Spleen (tissue), 13 donors: Measurements from ENCODE around the gene KMT2E. TPM values are rescaled to one million over a fixed set of nuclear protein-coding genes. Genes with fewer than 3 reads are reported as not detected.

Source experiments
- DNase-seq: peaks from one replicate; pipeline ENCODE4 v3.0.0-alpha.2; 2020
- H3K27ac ChIP-seq, 8 donors: fragments of 200-600 bp; sonication (generic) in 7 of 8; 1 replicate in 4 of 8; 2 replicates in 4 of 8; pipeline versions ENCODE4 v1.5.0 to v1.8.0; 2016 to 2021; ENCODE audit warnings: inconsistent platforms in 4 of 8, mild to moderate bottlenecking in 4 of 8, moderate library complexity in 1 of 8
- H3K27me3 ChIP-seq, 7 donors: fragments of 200-600 bp; sonication (generic) in 6 of 7; replicated peaks in 1 of 7; 1 replicate in 4 of 7; 2 replicates in 3 of 7; pipeline versions ENCODE4 v1.5.0 to v1.8.0; 2016 to 2021; ENCODE audit warnings: inconsistent platforms in 3 of 7, mild to moderate bottlenecking in 1 of 7
- H3K36me3 ChIP-seq, 6 donors: fragments of 200-600 bp; sonication (generic) in 5 of 6; 1 replicate in 4 of 6; 2 replicates in 2 of 6; pipeline versions ENCODE4 v1.5.0 to v1.8.0; 2016 to 2021; ENCODE audit warnings: inconsistent platforms in 2 of 6
- H3K4me1 ChIP-seq, 6 donors: fragments of 200-600 bp; sonication (generic) in 5 of 6; 1 replicate in 3 of 6; 2 replicates in 3 of 6; pipeline versions ENCODE4 v1.5.0 to v1.8.0; 2016 to 2021; ENCODE audit warnings: inconsistent platforms in 3 of 6
- H3K4me3 ChIP-seq, 8 donors: fragments of 200-600 bp; sonication (generic) in 7 of 8; 1 replicate in 4 of 8; 2 replicates in 4 of 8; pipeline versions ENCODE4 v1.5.0 to v1.8.0; 2016 to 2021; ENCODE audit warnings: inconsistent platforms in 4 of 8, mild to moderate bottlenecking in 4 of 8, moderate library complexity in 2 of 8
- H3K9me3 ChIP-seq, 8 donors: fragments of 200-600 bp; sonication (generic) in 7 of 8; 1 replicate in 4 of 8; 2 replicates in 4 of 8; pipeline versions ENCODE4 v1.5.0 to v1.8.0; 2016 to 2021; ENCODE audit warnings: inconsistent platforms in 4 of 8
- POLR2A ChIP-seq, 3 donors: fragments of 450-650 bp; IDR thresholded peaks; one replicate each; pipeline ENCODE4 v1.5.1; 2017; ENCODE audit warnings: antibody characterized with exemption in 3 of 3, mild to moderate bottlenecking in 1 of 3
- POLR2AphosphoS5 ChIP-seq, 3 donors: sonication (generic); formaldehyde crosslinking; IDR thresholded peaks; one replicate each; pipeline ENCODE4 v1.5.1; 2017; ENCODE audit warnings: antibody characterized with exemption in 3 of 3
- WGBS, 5 donors: extraction: QIAGEN DNeasy Blood & Tissue Kit in 3 of 5; methylation state at CpG; one replicate each; pipeline versions ENCODE4 v1.1.5 to v1.1.7; 2013 to 2018; 5-methylcytosine and 5-hydroxymethylcytosine counted together
- intact Hi-C: fragments of 100-400 bp; cut with DNase I; formaldehyde crosslinking; loops from one replicate; pipeline ENCODE4 v1.15.0; 2023; ENCODE audit warnings: low total_unique reads
- long read RNA-seq, 2 donors: transcript quantifications; one replicate each; lab custom pipeline, GENCODE V29; 2026
- polyA plus RNA-seq, 3 donors: library from polyadenylated mRNA; stranded (reverse); fragments of 200-250 nt; gene quantifications; one replicate each; pipeline ENCODE4 v1.2.1, GENCODE V29; 2013
- total RNA-seq, 7 donors: library from RNA; depleted of rRNA in 3 of 7; stranded (reverse); fragments of >200 nt in 3 of 7; fragmentation: NEBNext Ultra II Directional in 4 of 7; extraction: Animal tissue kit (Norgen Biotek cat#: 25700) in 4 of 7; gene quantifications; one replicate each; pipeline versions ENCODE4 v1.1.0 to v1.2.1, GENCODE V29; 2016 to 2021
- TF ChIP-seq, protein P1 (sequence below), 11 experiments: fragments of 200-600 bp in 7 of 11; fragments of 450-650 bp in 4 of 11; sonication (generic) in 4 of 11; IDR thresholded peaks in 8 of 11; conservative IDR thresholded peaks in 3 of 11; 1 replicate in 7 of 11; 2 replicates in 4 of 11; pipeline versions ENCODE4 v1.4.0 to v1.8.0; 2016 to 2021; ENCODE audit warnings: antibody characterized with exemption in 11 of 11, inconsistent platforms in 4 of 11, mild to moderate bottlenecking in 1 of 11
- donor health status: healthy with polysubstance abuse.
- donor health status: DM: no; HTN: no; CAD: no; lungs with moderate emphysema.
- donor health status: DM: no; HTN: no; CAD: no.
- donor health status: Bipolar disorder and iron deficiency.
- donor health status: healthy.
- donor health status: DM: no; HTN: no; CAD: no.
- donor health status: DM: yes; HTN: yes; CAD: no.

KMT2E gene
- total RNA-seq (100 to 1,000 TPM; 132 to 215 (median 140) TPM), polyA plus RNA-seq (10 to 100 TPM; 11.5 to 20.4 (median 14.5) TPM)
- long read RNA-seq, donor 1, partial matches to known transcripts: 37 of 39 reads
- long read RNA-seq, donor 1, other reads (novel, unspliced or antisense): 0 of 39 reads
- long read RNA-seq, donor 2, partial matches to known transcripts: 0 of 2 reads
- long read RNA-seq, donor 2, other reads (novel, unspliced or antisense): 0 of 2 reads

DNA sequence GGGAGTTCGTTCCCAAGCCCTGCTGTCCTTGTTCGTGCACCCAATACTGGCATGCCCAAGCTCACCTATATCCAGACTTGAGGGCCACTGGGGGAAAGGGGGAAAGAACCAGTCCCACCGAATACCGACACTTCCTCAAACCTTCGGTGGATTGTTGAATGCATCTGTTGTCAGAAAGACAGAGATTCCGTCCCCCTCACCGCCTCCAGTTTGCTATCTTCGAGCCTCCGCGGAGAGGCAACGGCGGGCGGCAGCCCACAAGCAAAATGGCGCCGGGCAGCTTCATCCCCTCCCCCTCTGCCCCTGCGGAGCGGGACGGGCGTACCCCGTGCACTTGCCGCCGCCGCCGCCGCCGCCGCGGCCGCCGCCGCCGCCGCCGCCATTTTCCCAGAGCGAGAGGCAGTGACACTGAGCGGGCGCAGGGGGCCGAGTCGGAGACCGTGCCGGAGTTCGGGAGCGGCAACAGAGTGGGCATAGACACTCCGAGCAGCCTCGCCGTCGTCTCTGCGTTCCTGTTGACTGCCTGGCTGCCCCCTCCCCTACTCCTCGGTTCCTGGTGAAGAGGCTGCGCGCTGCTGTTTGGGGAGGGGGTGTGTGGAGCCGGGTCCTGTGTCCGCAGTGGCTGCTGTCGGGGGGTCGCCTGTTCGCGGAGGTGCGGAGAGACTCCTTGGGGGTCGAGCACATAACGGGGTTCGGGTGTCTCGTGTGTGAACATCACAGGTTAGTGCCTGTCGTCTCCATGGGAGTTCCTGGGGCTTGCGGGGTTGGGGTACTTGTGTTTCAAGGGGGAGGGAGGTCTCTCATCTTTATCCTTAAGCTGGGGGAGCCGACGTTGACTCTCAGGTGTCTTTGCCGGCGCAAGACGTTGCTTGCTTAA is at the start of gene KMT2E:
KMT2E (plus strand) TSS at position 390 of the 877 bp plus-strand sequence. CDS start 26,748 bp downstream, outside the sequence.
- H3K36me3 ChIP-seq: peaks cover 0 to 2% (median 0%) of the 10 kb centered on the region in 6 donors
- peak within 1 kb of the TSS; percentile 58 to 88 (median 74) for H3K4me3 ChIP-seq
- no peaks in the 10 kb centered on the region for H3K27me3 ChIP-seq
- peak within 1 kb of the TSS; percentile 100 for H3K27ac ChIP-seq
- H3K9me3 ChIP-seq: no peaks in the 10 kb centered on the region
- DNase-seq: peak; percentile 98
- TF ChIP-seq POLR2A (IDR thresholded peaks at IDR 0.05): peak in 2 of 3 donors; percentile 10 to 46
- TF ChIP-seq POLR2AphosphoS5 (IDR thresholded peaks at IDR 0.05): peak; percentile 10 to 76 (median 39)
- TF ChIP-seq, protein P1, sequence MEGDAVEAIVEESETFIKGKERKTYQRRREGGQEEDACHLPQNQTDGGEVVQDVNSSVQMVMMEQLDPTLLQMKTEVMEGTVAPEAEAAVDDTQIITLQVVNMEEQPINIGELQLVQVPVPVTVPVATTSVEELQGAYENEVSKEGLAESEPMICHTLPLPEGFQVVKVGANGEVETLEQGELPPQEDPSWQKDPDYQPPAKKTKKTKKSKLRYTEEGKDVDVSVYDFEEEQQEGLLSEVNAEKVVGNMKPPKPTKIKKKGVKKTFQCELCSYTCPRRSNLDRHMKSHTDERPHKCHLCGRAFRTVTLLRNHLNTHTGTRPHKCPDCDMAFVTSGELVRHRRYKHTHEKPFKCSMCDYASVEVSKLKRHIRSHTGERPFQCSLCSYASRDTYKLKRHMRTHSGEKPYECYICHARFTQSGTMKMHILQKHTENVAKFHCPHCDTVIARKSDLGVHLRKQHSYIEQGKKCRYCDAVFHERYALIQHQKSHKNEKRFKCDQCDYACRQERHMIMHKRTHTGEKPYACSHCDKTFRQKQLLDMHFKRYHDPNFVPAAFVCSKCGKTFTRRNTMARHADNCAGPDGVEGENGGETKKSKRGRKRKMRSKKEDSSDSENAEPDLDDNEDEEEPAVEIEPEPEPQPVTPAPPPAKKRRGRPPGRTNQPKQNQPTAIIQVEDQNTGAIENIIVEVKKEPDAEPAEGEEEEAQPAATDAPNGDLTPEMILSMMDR (IDR thresholded peaks at IDR 0.05 in 8 of 11, conservative IDR thresholded peaks at IDR 0.05 in 3 of 11): peak in 8 of 11 experiments; percentile 4 to 56 (median 30)
- H3K4me1 ChIP-seq: peaks cover 35 to 64% (median 51%) of the 10 kb centered on the region in 6 donors
- WGBS, 5 donors: 0 to 1% (median 1%) methylated on average over 27 to 69 of the region's 69 CpGs
- intact Hi-C loops: no loop called here

DNA sequence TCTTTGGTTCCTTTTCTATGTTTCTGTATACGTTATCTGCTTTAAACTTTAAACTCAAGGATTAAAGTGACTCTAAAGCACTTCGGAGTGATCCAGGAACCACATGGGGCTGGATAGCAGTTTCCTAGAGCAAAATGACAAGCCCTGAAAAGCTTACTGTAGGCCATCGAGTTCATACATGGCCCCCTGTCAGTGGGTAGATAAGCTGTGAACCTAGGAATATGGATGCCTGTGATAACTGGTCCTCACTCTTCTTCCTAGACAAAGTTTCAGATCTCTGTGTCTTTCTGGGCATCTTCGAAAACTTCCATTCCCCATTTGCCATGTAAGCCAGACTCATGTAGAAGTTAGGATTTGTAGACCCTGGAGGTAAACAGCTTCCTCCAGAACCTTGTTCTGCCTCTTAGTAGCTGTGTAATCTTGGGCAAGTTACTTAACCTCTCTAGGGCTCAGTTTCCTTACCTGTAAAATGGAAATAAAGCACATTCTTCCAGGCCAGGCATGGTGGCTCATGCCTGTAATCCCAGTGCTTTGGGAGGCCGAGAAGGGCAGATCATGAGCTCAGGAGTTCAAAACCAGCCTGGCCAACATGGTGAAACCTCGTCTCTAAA is 49.3 kb upstream of the KMT2E start:
- no peaks in the 10 kb centered on the region for H3K9me3 ChIP-seq
- 72 to 80% (median 75%) methylated on average over 6 of the region's 6 CpGs for WGBS, 5 donors
- peaks cover 0 to 37% (median 0%) of the 10 kb centered on the region in 6 donors for H3K36me3 ChIP-seq
- no peaks in the 10 kb centered on the region for H3K27me3 ChIP-seq
- no peak for DNase-seq
- peaks cover 8 to 48% (median 30%) of the 10 kb centered on the region in 6 donors for H3K4me1 ChIP-seq
- H3K4me3 ChIP-seq: no peak overlapping the region
- TF ChIP-seq POLR2A (IDR thresholded peaks at IDR 0.05): no peak
- TF ChIP-seq, protein P1 (IDR thresholded peaks at IDR 0.05 in 8 of 11, conservative IDR thresholded peaks at IDR 0.05 in 3 of 11): no peak
- no peak for TF ChIP-seq POLR2AphosphoS5 (IDR thresholded peaks at IDR 0.05)
- no peak overlapping the region for H3K27ac ChIP-seq
- intact Hi-C loops: no loop called here

- 93 to 100% (median 96%) methylated on average over 2 of the region's 2 CpGs for WGBS, 5 donors
- no peak overlapping the region for H3K27ac ChIP-seq
- no peak overlapping the region for H3K4me3 ChIP-seq
- intact Hi-C loops: no loop called here
- TF ChIP-seq, protein P1 (IDR thresholded peaks at IDR 0.05 in 8 of 11, conservative IDR thresholded peaks at IDR 0.05 in 3 of 11): no peak
- TF ChIP-seq POLR2A (IDR thresholded peaks at IDR 0.05): no peak
- no peak for TF ChIP-seq POLR2AphosphoS5 (IDR thresholded peaks at IDR 0.05)
- no peaks in the 10 kb centered on the region for H3K9me3 ChIP-seq
- no peak for DNase-seq
- no peaks in the 10 kb centered on the region for H3K27me3 ChIP-seq
- H3K4me1 ChIP-seq: peaks cover 3 to 38% (median 20%) of the 10 kb centered on the region in 6 donors
- peaks cover 0 to 46% (median 0%) of the 10 kb centered on the region in 6 donors for H3K36me3 ChIP-seq
Measured at GRCh38 chr7:104966022-104966421, 48.0 kb upstream of the KMT2E start.
